IMR-90 (cell line): Measurements from ENCODE around the gene PTCD1. TPM values are rescaled to one million over a fixed set of nuclear protein-coding genes. Genes with fewer than 3 reads are reported as not detected.

Source experiments
- ATAC-seq: fragments of 200-7000 bp; cut with Tn5 transposase; 2 replicates; pipeline ENCODE4 v1.9.1; 2020; ENCODE audit warnings: low read depth, mild to moderate bottlenecking, moderate library complexity
- BruUV-seq: library from RNA; stranded (reverse); fragments of 400-500 nt; replicated peaks from 2 replicates; lab custom pipeline; 2021; lab: Mats Ljungman, UMichigan
- CTCF ChIA-PET: fragments of 300-600 bp; formaldehyde crosslinking; extraction: SDS; loops from one replicate; lab custom pipeline; 2021; ENCODE audit warnings: antibody characterized with exemption; lab: Yijun Ruan, JAX
- POLR2A ChIA-PET: fragments of 300-600 bp; sonication (Branson Sonifier 250); formaldehyde crosslinking; loops from one replicate; lab custom pipeline; 2022; ENCODE audit warnings: antibody characterized with exemption; ENCODE audit not compliant: unreplicated experiment; lab: Charles Lee
- DNase-seq: peaks from one replicate; pipeline ENCODE4 v3.0.0; 2013
- H2AFZ ChIP-seq: replicated peaks from 2 replicates; pipeline ENCODE3; 2013; ENCODE audit warnings: low read length, mild to moderate bottlenecking; ENCODE audit not compliant: poor library complexity
- H2AK5ac ChIP-seq: 2 replicates; pipeline ENCODE4 v1.6.1; 2013; ENCODE audit warnings: low read depth, low read length, inconsistent platforms
- H2AK9ac ChIP-seq: replicated peaks from 2 replicates; pipeline ENCODE3; 2013; ENCODE audit warnings: mild to moderate bottlenecking, low read depth, low read length, moderate library complexity; ENCODE audit not compliant: poor library complexity
- H2BK120ac ChIP-seq: 2 replicates; pipeline ENCODE4 v1.6.1; 2013; ENCODE audit warnings: low read depth, low read length, inconsistent platforms
- H2BK15ac ChIP-seq: 3 replicates; pipeline ENCODE4 v1.6.1; 2013; ENCODE audit warnings: low read depth, low read length, inconsistent platforms
- H2BK20ac ChIP-seq: 2 replicates; pipeline ENCODE4 v1.6.1; 2013; ENCODE audit warnings: low read depth, mild to moderate bottlenecking, inconsistent platforms, low read length, moderate library complexity
- H2BK5ac ChIP-seq: 2 replicates; pipeline ENCODE4 v1.6.1; 2013; ENCODE audit warnings: mild to moderate bottlenecking, low read depth, low read length, inconsistent platforms; ENCODE audit not compliant: poor library complexity, severe bottlenecking
- H3K14ac ChIP-seq: replicated peaks from 2 replicates; pipeline ENCODE4 v1.6.1; 2013; ENCODE audit warnings: low read depth, low read length, inconsistent platforms
- H3K18ac ChIP-seq: 2 replicates; pipeline ENCODE4 v1.6.1; 2013; ENCODE audit warnings: low read depth, low read length, control low read depth
- H3K23ac ChIP-seq: 2 replicates; pipeline ENCODE4 v1.6.1; 2013; ENCODE audit warnings: low read depth, low read length, inconsistent platforms
- H3K27ac ChIP-seq: 2 replicates; pipeline ENCODE4 v1.5.1; 2013; ENCODE audit warnings: mild to moderate bottlenecking, control low read depth, low read length; ENCODE audit not compliant: insufficient read depth
- H3K27me3 ChIP-seq: 2 replicates; pipeline ENCODE4 v1.6.1; 2013; ENCODE audit warnings: low read length; ENCODE audit not compliant: control insufficient read depth, insufficient read depth
- H3K36me3 ChIP-seq: 2 replicates; pipeline ENCODE4 v1.6.1; 2013; ENCODE audit warnings: low read length, mixed read lengths; ENCODE audit not compliant: control insufficient read depth, insufficient read depth
- H3K4ac ChIP-seq: 2 replicates; pipeline ENCODE4 v1.6.1; 2013; ENCODE audit warnings: low read depth, low read length, inconsistent platforms
- H3K4me1 ChIP-seq: 2 replicates; pipeline ENCODE4 v1.6.1; 2013; ENCODE audit warnings: low read length, mixed read lengths; ENCODE audit not compliant: control insufficient read depth, insufficient read depth
- H3K4me2 ChIP-seq: 2 replicates; pipeline ENCODE4 v1.6.1; 2013; ENCODE audit warnings: low read depth, mild to moderate bottlenecking, control low read depth, low read length, moderate library complexity
- H3K4me3 ChIP-seq: 2 replicates; pipeline ENCODE4 v1.5.1; 2013; ENCODE audit warnings: low read depth, mild to moderate bottlenecking, control low read depth, low read length, moderate library complexity; ENCODE audit not compliant: insufficient read depth
- H3K56ac ChIP-seq: 2 replicates; pipeline ENCODE4 v1.6.1; 2013; ENCODE audit warnings: low read length, inconsistent platforms; ENCODE audit not compliant: insufficient read depth; ENCODE audit errors: extremely low read depth
- H3K79me1 ChIP-seq, 2 experiments: 2 replicates each; pipeline ENCODE4 v1.6.1; 2013; ENCODE audit warnings: low read length in 2 of 2, inconsistent platforms in 1 of 2, low read depth in 1 of 2
- H3K9ac ChIP-seq: 2 replicates; pipeline ENCODE4 v1.6.1; 2013; ENCODE audit warnings: low read depth, low read length, control low read depth
- H3K9me1 ChIP-seq: 2 replicates; pipeline ENCODE4 v1.6.1; 2013; ENCODE audit warnings: low read length, inconsistent platforms; ENCODE audit not compliant: insufficient read depth
- H3K9me3 ChIP-seq: 2 replicates; pipeline ENCODE4 v1.6.1; 2013; ENCODE audit warnings: low read length; ENCODE audit not compliant: control insufficient read depth, insufficient read depth
- H4K20me1 ChIP-seq: 2 replicates; pipeline ENCODE4 v1.6.1; 2013; ENCODE audit warnings: low read length, inconsistent platforms; ENCODE audit not compliant: insufficient read depth
- H4K5ac ChIP-seq: 2 replicates; pipeline ENCODE4 v1.6.1; 2013; ENCODE audit warnings: mild to moderate bottlenecking, low read depth, low read length, control low read depth
- H4K8ac ChIP-seq, 2 experiments: 2 replicates each; pipeline ENCODE4 v1.6.1; 2013; ENCODE audit warnings: low read depth in 2 of 2, low read length in 2 of 2, control low read depth in 1 of 2, inconsistent platforms in 1 of 2
- H4K91ac ChIP-seq: 2 replicates; pipeline ENCODE4 v1.6.1; 2013; ENCODE audit warnings: low read depth, low read length, inconsistent platforms; ENCODE audit not compliant: insufficient read depth
- CEBPB ChIP-seq: IDR thresholded peaks from 2 replicates; pipeline ENCODE4 v1.6.1; 2012; ENCODE audit warnings: low read depth, low read length, improper control_type of control experiment
- MAFK ChIP-seq: IDR thresholded peaks from 2 replicates; pipeline ENCODE4 v1.6.1; 2012; ENCODE audit warnings: low read depth, low read length, improper control_type of control experiment
- MAZ ChIP-seq: IDR thresholded peaks from 2 replicates; pipeline ENCODE4 v1.6.1; 2012; ENCODE audit warnings: low read depth, mild to moderate bottlenecking, low read length, improper control_type of control experiment, moderate library complexity, borderline replicate concordance
- MXI1 ChIP-seq: IDR thresholded peaks from 2 replicates; pipeline ENCODE4 v1.6.1; 2012; ENCODE audit warnings: low read depth, mild to moderate bottlenecking, low read length, moderate library complexity, borderline replicate concordance
- NFE2L2 ChIP-seq: fragments of 150-350 bp; IDR thresholded peaks from 2 replicates; pipeline ENCODE4 v1.6.1; 2016; ENCODE audit warnings: low read depth, mild to moderate bottlenecking, low read length
- POLR2A ChIP-seq: IDR thresholded peaks from 2 replicates; pipeline ENCODE4 v1.6.1; 2012; ENCODE audit warnings: mild to moderate bottlenecking, low read depth, low read length
- RCOR1 ChIP-seq: IDR thresholded peaks from 2 replicates; pipeline ENCODE4 v1.6.1; 2012; ENCODE audit warnings: mild to moderate bottlenecking, low read length, improper control_type of control experiment; ENCODE audit not compliant: insufficient replicate concordance
- RFX5 ChIP-seq: IDR thresholded peaks from 2 replicates; pipeline ENCODE4 v1.8.0; 2012; ENCODE audit warnings: low read depth, mild to moderate bottlenecking, low read length, moderate library complexity
- WGBS, 2 experiments: methylation state at CpG; one replicate each; pipeline versions ENCODE4 v1.1.5 to v1.1.7; 2013; ENCODE audit warnings: missing lambda C conversion rate in 2 of 2; ENCODE audit not compliant: insufficient read length in 1 of 2; ENCODE audit errors: extremely low coverage in 2 of 2; 5-methylcytosine and 5-hydroxymethylcytosine counted together
- dilution Hi-C: fragments of 300-500 bp; cut with HindIII; formaldehyde crosslinking; loops from one replicate; pipeline ENCODE4 v1.14.3; 2018; ENCODE audit warnings: low sequenced_read_pairs; ENCODE audit not compliant: unreplicated experiment
- in situ Hi-C: fragments of 300-500 bp; cut with MboI; formaldehyde crosslinking; loops from 3 replicates; pipeline ENCODE4 v1.14.3; 2019; ENCODE audit warnings: low sequenced_read_pairs, inconsistent platforms, mixed read lengths
- intact Hi-C: fragments of 100-400 bp; cut with micrococcal nuclease; formaldehyde crosslinking; loops from 2 replicates; pipeline ENCODE4 v1.10.0; 2022
- polyA plus RNA-seq, 3 experiments: library from polyadenylated mRNA; depleted of rRNA; stranded (reverse); fragments of >200 nt; gene quantifications; 2 replicates each; pipeline ENCODE4 v1.2.3, GENCODE V29; 2012; ENCODE audit warnings: low replicate concordance in 1 of 3
- total RNA-seq: library from RNA; depleted of rRNA; stranded (reverse); fragments of >200 nt; gene quantifications from 2 replicates; pipeline ENCODE4 v1.2.3, GENCODE V29; 2012

Gene PTCD1
- total and polyA plus RNA-seq, 2 of the 4 experiments (the other 2 are of a cell fraction) = 2.2 to 4.0 TPM

DNA sequence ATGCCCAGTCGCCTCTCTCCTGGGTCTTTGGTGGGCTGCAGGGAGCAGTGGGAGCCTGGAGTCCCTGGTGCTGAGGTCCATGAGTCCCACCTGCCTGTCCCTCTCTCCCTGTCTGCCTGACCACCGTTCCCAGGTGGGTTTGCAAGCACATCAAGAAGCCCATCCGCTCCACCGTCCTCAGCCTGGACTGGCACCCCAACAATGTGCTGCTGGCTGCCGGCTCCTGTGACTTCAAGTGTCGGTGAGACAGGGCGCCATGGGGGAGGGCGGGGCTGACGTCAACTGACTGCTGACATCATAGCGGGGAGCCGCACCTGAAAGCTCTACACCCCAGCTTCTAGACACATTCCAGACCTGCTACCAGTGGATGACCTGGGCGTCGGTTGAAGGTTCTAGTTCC, 48.8 kb downstream of the PTCD1 start:
- H3K9me3 ChIP-seq = no peaks in the 10 kb centered on the region
- no peak overlapping the region for H3K27ac ChIP-seq
- H2BK5ac ChIP-seq = no peak overlapping the region
- no peak overlapping the region for H2AK5ac ChIP-seq
- H3K4ac ChIP-seq = no peak overlapping the region
- in situ Hi-C loops = no loop called here
- H3K4me1 ChIP-seq = peaks cover 7% of the 10 kb centered on the region
- H3K4me2 ChIP-seq = no peak overlapping the region
- H3K9ac ChIP-seq = no peak overlapping the region
- BruUV-seq = no TSS peak
- ChIA-PET CTCF (interaction anchor here (0.6 kb wide), 1 partner anchor 12 kb away, joined by 5 read pairs; no protein-coding TSS in a partner anchor), POLR2A (no interaction called here)
- peaks cover 5 to 53% of the 10 kb centered on the region in 2 experiments for H3K79me1 ChIP-seq
- intact Hi-C loops = no loop called here
- H3K23ac ChIP-seq = no peak overlapping the region
- H2BK20ac ChIP-seq = no peak overlapping the region
- ATAC-seq (no peak), DNase-seq (no peak)
- no peak overlapping the region for H3K18ac ChIP-seq
- WGBS, 2 experiments = 93% methylated on average over 7 of the region's 13 CpGs; no CpG with 5 or more reads in 1 of the 2 experiments
- no peak overlapping the region for H2BK120ac ChIP-seq
- no peak overlapping the region for H3K14ac ChIP-seq
- no peak overlapping the region for H4K91ac ChIP-seq
- peaks cover 52% of the 10 kb centered on the region for H3K36me3 ChIP-seq
- TF ChIP-seq NFE2L2 (no peak), RFX5 (no peak), POLR2A (no peak), CEBPB (no peak), MXI1 (no peak), MAFK (no peak), MAZ (no peak), RCOR1 (no peak)
- H4K5ac ChIP-seq = no peak overlapping the region
- no peak overlapping the region for H2AFZ ChIP-seq
- no peak overlapping the region for H4K8ac ChIP-seq
- no peak overlapping the region for H2BK15ac ChIP-seq
- H3K4me3 ChIP-seq = no peak overlapping the region
- dilution Hi-C loops = no loop called here
- H3K9me1 ChIP-seq = peaks cover 3% of the 10 kb centered on the region
- H2AK9ac ChIP-seq = no peak overlapping the region
- peaks cover 35% of the 10 kb centered on the region for H4K20me1 ChIP-seq
- H3K56ac ChIP-seq = no peak overlapping the region
- H3K27me3 ChIP-seq = no peaks in the 10 kb centered on the region
